ENCODE measurements around the gene ATG12. TPM values are rescaled to one million over a fixed set of nuclear protein-coding genes. Genes with fewer than 3 reads are reported as not detected.
A peak's percentile ranks its signal among the peaks of the same experiment; 100 is the strongest.

Gene ATG12
- total RNA-seq (2014; rRNA removed; shearing (Covaris generic)) (52.6 and 60.0 TPM in 2 replicates), polyA plus RNA-seq (2016; fragmentation: Nextera tagmentation; extraction: Ambion mirVana) (92.5 and 109 TPM in 2 replicates)
- long read RNA-seq, full-length matches to known transcripts: 72 of 75 reads
- long read RNA-seq, partial matches to known transcripts: 1 of 75 reads
- long read RNA-seq, other reads (novel, unspliced or antisense): 2 of 75 reads

GRCh38 chr5:115841382-115842088, at the start of gene ATG12, which contains the start of gene AP3S1:
TSS of gene ATG12 (minus strand) at chr5:115841565. CDS start at chr5:115841552, 13 bp downstream.
TSS of gene AP3S1 (plus strand) at chr5:115841935. CDS start at chr5:115842038, 103 bp downstream.
- TF ChIP-seq, protein P1, sequence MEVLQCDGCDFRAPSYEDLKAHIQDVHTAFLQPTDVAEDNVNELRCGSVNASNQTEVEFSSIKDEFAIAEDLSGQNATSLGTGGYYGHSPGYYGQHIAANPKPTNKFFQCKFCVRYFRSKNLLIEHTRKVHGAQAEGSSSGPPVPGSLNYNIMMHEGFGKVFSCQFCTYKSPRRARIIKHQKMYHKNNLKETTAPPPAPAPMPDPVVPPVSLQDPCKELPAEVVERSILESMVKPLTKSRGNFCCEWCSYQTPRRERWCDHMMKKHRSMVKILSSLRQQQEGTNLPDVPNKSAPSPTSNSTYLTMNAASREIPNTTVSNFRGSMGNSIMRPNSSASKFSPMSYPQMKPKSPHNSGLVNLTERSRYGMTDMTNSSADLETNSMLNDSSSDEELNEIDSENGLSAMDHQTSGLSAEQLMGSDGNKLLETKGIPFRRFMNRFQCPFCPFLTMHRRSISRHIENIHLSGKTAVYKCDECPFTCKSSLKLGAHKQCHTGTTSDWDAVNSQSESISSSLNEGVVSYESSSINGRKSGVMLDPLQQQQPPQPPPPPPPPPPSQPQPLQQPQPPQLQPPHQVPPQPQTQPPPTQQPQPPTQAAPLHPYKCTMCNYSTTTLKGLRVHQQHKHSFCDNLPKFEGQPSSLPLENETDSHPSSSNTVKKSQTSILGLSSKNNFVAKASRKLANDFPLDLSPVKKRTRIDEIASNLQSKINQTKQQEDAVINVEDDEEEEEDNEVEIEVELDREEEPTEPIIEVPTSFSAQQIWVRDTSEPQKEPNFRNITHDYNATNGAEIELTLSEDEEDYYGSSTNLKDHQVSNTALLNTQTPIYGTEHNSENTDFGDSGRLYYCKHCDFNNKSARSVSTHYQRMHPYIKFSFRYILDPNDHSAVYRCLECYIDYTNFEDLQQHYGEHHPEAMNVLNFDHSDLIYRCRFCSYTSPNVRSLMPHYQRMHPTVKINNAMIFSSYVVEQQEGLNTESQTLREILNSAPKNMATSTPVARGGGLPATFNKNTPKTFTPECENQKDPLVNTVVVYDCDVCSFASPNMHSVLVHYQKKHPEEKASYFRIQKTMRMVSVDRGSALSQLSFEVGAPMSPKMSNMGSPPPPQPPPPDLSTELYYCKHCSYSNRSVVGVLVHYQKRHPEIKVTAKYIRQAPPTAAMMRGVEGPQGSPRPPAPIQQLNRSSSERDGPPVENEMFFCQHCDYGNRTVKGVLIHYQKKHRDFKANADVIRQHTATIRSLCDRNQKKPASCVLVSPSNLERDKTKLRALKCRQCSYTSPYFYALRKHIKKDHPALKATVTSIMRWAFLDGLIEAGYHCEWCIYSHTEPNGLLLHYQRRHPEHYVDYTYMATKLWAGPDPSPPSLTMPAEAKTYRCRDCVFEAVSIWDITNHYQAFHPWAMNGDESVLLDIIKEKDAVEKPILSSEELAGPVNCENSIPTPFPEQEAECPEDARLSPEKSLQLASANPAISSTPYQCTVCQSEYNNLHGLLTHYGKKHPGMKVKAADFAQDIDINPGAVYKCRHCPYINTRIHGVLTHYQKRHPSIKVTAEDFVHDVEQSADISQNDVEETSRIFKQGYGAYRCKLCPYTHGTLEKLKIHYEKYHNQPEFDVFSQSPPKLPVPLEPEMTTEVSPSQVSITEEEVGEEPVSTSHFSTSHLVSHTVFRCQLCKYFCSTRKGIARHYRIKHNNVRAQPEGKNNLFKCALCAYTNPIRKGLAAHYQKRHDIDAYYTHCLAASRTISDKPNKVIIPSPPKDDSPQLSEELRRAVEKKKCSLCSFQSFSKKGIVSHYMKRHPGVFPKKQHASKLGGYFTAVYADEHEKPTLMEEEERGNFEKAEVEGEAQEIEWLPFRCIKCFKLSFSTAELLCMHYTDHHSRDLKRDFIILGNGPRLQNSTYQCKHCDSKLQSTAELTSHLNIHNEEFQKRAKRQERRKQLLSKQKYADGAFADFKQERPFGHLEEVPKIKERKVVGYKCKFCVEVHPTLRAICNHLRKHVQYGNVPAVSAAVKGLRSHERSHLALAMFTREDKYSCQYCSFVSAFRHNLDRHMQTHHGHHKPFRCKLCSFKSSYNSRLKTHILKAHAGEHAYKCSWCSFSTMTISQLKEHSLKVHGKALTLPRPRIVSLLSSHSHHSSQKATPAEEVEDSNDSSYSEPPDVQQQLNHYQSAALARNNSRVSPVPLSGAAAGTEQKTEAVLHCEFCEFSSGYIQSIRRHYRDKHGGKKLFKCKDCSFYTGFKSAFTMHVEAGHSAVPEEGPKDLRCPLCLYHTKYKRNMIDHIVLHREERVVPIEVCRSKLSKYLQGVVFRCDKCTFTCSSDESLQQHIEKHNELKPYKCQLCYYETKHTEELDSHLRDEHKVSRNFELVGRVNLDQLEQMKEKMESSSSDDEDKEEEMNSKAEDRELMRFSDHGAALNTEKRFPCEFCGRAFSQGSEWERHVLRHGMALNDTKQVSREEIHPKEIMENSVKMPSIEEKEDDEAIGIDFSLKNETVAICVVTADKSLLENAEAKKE (CRISPR knock-in tag; IDR thresholded peaks at IDR 0.05): no peak
- TF ChIP-seq ZNF331 (CRISPR knock-in tag; IDR thresholded peaks at IDR 0.05; ENCODE audit: low read depth) (no peak), ETS1 (IDR thresholded peaks at IDR 0.05) (peak; percentile 57; the same call in 1 of the 2 replicates), JUNB (IDR thresholded peaks at IDR 0.05; ENCODE audit: unreplicated experiment) (peak; percentile 93), POLR2AphosphoS5 (IDR thresholded peaks at IDR 0.05; ENCODE audit: low read depth) (peak; percentile 75), NANOG (IDR thresholded peaks at IDR 0.05; ENCODE audit: borderline replicate concordance) (no peak), CREB1 (CRISPR knock-in tag; IDR thresholded peaks at IDR 0.05; ENCODE audit: low read depth) (peak; percentile 85)
- TF ChIP-seq, protein P2, sequence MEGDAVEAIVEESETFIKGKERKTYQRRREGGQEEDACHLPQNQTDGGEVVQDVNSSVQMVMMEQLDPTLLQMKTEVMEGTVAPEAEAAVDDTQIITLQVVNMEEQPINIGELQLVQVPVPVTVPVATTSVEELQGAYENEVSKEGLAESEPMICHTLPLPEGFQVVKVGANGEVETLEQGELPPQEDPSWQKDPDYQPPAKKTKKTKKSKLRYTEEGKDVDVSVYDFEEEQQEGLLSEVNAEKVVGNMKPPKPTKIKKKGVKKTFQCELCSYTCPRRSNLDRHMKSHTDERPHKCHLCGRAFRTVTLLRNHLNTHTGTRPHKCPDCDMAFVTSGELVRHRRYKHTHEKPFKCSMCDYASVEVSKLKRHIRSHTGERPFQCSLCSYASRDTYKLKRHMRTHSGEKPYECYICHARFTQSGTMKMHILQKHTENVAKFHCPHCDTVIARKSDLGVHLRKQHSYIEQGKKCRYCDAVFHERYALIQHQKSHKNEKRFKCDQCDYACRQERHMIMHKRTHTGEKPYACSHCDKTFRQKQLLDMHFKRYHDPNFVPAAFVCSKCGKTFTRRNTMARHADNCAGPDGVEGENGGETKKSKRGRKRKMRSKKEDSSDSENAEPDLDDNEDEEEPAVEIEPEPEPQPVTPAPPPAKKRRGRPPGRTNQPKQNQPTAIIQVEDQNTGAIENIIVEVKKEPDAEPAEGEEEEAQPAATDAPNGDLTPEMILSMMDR (conservative IDR thresholded peaks at IDR 0.05; ENCODE audit: low read depth in 2 of 2): no peak
- H3K27me3 Mint-ChIP-seq (ENCODE audit: insufficient read depth, low read depth, poor library complexity): peaks cover 6% of the 10 kb centered on the region
- H3K27me3 ChIP-seq (ENCODE audit: insufficient read depth): peaks cover 11% of the 10 kb centered on the region
- H3K4me1 Mint-ChIP-seq: peaks cover 33% of the 10 kb centered on the region
- peak within 1 kb of the TSS; percentile 99 for H3K27ac Mint-ChIP-seq
- peak within 1 kb of the TSS; percentile 83 for H2AFZ ChIP-seq
- H3K4me3 ChIP-seq: peak within 1 kb of the TSS; percentile 82
- ATAC-seq (peak; percentile 85), DNase-seq (ENCODE audit: low spot score) (peak; percentile 96)
- peak within 1 kb of the TSS; percentile 97 for H3K4me3 Mint-ChIP-seq
- H3K4me1 ChIP-seq (ENCODE audit: insufficient read depth): peaks cover 20% of the 10 kb centered on the region
- H3K27ac ChIP-seq (ENCODE audit: low read depth): peak within 1 kb of the TSS; percentile 91
- no peaks in the 10 kb centered on the region for H3K9me3 Mint-ChIP-seq
- H3K79me2 ChIP-seq (replicated peaks; ENCODE audit: insufficient read depth): peaks cover 91% of the 10 kb centered on the region
- peak within 1 kb of the TSS; percentile 98 for H3K4me2 ChIP-seq
- peaks cover 14% of the 10 kb centered on the region for H3K36me3 Mint-ChIP-seq (ENCODE audit: low read depth)
- H3K36me3 ChIP-seq (ENCODE audit: insufficient read depth): peaks cover 13% of the 10 kb centered on the region; the same call in 1 of the 2 replicates
- no peaks in the 10 kb centered on the region for H3F3A ChIP-seq (replicated peaks; ENCODE audit: low read depth)
- H3K9me2 ChIP-seq (ENCODE audit: insufficient read depth): no peaks in the 10 kb centered on the region
- H4K20me1 ChIP-seq (replicated peaks; ENCODE audit: insufficient read depth): peaks cover 34% of the 10 kb centered on the region

Measured in GM23338 (cell line).